HG03558 (cell line): ENCODE measurements around the gene CFTR.
"Not testable (repeated sequence)": the region's sequence is repeated elsewhere in the genome, so short reads cannot be mapped to it uniquely, and the experiment has no call there.

Experiments used
- ATAC-seq: cut with Tn5 transposase; IDR thresholded peaks from one replicate; pipeline ENCODE4 v1.9.1; 2021; ENCODE audit warnings: moderate number of reproducible peaks; ENCODE audit not compliant: unreplicated experiment; ENCODE audit errors: extremely low read depth

CFTR gene

DNA sequence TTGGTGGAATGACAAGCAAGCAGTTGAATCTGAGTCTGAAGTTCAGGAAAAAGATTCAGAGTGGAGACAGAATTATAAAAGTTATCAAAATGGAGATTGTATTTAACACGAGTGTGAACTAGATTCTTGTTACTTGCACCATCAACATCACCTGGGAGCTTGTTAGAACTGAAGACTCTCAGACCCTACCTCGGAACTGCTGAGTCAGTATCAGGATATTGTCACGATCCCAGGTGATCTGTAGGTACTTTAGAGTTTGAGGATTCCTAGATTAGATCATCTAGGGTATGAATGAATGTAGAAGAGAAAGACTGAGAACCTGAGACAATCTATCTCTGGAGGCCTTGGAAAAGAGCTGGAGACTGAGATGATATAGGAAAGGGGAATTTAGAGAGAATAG, 199.3 kb downstream of the CFTR start:
- no peak for ATAC-seq

- no peak for ATAC-seq
These were observed 203.0 kb downstream of the CFTR start for GRCh38 chr7:117682681-117683385.

DNA sequence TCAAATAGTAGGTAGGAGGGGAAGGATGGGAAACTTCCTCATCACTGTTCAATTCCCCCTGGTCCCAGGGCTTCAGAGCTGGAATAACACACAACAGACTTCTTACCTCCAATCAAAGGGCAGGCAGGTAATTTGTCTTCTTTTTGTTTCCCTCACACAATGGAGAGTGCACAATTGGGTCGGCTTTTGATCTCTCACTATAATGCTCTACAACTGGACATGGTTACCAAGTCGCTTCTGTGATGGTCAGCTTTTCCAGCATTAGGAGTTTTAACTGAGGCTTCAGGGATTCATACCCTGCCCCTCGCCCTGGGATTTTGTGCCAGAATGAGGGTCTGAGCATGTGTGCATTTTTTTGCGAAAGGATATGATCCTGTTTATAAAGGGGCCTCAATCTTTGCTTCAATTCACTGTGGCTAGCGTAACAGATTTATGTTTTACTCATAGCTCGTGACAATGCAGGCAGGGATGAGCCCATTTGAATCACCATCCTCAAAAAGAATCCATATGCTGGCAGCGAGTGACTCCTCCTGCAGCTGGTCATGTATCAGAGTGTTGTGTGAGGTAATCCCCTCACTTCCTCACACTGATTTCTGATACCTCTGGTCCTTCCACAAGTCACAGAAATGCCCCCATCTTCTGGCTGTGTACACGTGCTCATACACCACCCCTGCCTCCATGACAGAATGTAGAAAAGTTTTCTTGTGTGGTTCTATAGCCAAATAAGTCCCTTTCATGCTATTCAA, 203.8 kb downstream of the CFTR start:
- ATAC-seq = no peak

- no peak for ATAC-seq
These were observed 206.0 kb downstream of the CFTR start for GRCh38 chr7:117685795-117686194.

DNA sequence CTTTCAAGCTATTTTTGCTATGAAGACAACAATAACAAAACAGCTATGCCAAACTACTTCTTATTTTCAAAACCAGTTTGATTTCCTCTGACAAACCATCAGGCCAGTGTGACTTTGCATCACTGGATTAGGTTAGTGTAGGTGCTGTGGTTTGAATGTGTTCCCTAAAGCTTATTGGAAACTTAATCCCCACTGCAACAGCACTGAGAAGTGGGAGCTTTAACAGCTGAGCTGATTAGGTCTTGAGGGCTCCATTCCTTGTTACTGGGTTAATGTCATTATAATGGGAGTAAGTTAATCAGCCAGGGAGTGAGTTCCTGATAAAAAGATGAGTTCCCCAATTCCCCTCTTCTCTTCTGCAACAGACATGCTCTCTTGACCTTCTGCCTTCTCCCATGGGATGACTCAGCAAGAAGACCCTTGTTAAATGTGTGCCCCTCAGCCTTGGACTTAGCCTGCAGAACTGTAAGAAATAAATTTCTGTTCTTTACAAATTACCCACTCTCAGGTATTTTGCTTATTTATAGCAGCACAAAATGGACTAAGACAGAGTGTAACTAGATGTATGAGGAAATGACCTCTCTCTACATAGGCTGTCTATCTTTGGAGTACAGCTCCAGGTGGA, 206.6 kb downstream of the CFTR start:
- no peak for ATAC-seq

- no peak for ATAC-seq
These were observed 208.3 kb downstream of the CFTR start for GRCh38 chr7:117688126-117688525.

DNA sequence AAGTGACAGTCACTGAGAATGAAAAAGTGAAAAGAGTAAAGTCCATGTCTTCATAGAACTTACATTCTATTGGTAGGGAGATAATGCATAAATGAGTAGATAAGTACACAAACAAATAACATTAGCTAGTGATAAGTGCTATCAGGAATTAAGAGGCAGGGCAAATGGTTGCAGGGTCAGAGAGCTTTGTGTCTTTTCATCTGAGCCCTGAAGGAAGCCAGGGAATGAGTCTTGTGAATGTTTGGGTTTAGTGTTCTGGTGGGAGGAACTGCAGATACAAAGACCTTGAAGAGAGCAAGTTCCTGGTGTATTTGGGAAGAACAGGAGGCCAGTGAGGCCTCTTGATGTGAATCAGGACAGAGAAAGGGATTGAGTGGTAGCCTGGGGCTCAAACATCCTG, 209.6 kb downstream of the CFTR start:
- ATAC-seq = no peak

DNA sequence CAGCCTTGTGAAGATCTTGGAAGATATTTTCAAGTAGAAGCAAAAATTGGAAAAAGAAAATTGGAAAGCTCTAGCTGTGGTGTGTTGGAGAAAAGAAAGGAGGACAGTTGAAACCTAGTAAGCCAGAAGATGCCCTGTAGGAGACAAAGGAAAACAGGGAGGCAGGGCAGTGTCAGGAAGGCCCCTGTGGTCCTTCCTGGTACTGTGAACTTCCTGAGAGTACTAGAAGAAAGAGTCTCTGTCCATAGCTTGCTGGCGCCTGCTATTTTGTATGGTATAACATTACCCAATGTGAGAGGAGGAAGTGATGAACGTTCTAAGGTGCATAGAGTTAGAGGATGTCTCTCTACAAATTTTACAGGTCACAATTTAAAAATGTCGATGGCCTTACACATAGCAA, 210.3 kb downstream of the CFTR start:
- no peak for ATAC-seq

DNA sequence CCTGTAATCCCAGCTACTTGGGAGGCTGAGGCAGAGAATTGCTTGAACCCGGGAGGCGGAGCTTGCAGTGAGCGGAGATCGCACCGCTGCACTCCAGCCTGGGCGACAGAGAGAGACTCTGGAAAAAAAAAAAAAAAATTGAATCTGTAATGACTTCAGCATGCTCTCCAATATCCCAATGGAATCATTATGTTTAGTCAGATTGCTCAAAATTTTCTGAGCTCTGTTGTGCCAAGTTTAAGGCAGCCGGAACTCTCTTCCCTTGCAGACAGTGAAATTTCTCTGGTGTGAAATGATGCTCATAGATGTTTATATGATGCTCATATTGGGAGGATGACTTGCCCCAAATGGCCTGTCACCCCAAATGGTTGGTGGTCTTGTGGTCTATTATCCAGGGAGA, 212.5 kb downstream of the CFTR start:
- ATAC-seq = no peak

- ATAC-seq = no peak
These were observed 218.2 kb downstream of the CFTR start for GRCh38 chr7:117698018-117698417.

DNA sequence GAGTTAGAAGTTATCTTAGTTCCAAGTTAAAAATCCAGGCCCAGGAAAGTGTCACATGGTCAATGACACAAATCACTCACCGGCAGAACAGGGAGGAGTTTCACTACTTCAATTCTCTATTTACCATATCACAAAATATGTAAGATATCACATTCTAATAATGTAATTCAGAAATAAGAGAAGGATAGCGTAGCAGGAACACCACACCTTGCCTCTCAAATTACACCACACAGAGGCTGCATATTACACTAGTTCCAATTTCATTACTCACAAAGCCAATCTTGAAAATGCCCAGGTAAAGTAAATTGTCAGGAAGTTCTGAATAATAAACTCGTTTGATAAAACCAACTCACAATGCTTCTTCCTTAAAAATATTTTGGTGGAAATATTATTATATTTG, 224.2 kb downstream of the CFTR start:
- no peak for ATAC-seq

DNA sequence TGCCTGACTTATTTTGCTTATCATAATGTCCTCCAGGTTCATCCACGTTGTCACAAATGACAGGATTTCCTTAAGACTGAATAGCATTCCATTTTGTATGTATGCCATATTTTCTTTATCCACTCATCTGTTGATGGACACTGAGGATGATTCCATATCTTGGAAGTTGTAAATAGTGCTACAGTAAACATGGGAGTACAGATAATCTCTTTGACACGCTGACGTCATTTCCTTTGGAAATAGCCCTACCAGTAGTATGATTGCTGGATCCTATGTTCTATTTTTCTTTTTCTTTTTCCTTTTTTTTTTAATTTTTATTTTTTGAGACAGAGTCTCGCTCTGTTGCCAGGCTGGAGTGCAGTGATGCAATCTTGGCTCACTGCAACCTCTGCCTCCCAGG, 225.8 kb downstream of the CFTR start:
- no peak for ATAC-seq

GRCh38 chr7:117706210-117706609, 226.4 kb downstream of the CFTR start:
- no peak for ATAC-seq

- ATAC-seq = no peak
These were observed 227.3 kb downstream of the CFTR start for GRCh38 chr7:117707080-117707479.

DNA sequence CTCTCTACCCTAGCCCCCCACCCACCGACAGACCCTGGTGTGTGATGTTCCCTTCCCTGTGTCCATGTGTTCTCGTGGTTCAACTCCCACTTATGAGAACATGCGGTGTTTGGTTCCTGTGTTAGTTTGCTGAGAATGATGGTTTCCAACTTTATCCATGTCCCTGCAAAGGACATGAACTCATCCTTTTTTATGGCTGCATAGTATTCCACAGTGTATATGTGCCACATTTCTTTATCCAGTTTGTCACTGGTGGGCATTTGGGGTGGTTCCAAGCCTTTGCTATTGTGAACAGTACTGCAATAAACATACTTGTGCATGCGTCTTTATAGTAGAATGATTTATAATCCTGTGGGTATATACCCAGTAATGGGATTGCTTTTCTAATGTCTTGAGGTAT, 228.3 kb downstream of the CFTR start:
- not testable (repeated sequence) for ATAC-seq

- no peak for ATAC-seq
These were observed 231.7 kb downstream of the CFTR start for GRCh38 chr7:117711556-117711955.

DNA sequence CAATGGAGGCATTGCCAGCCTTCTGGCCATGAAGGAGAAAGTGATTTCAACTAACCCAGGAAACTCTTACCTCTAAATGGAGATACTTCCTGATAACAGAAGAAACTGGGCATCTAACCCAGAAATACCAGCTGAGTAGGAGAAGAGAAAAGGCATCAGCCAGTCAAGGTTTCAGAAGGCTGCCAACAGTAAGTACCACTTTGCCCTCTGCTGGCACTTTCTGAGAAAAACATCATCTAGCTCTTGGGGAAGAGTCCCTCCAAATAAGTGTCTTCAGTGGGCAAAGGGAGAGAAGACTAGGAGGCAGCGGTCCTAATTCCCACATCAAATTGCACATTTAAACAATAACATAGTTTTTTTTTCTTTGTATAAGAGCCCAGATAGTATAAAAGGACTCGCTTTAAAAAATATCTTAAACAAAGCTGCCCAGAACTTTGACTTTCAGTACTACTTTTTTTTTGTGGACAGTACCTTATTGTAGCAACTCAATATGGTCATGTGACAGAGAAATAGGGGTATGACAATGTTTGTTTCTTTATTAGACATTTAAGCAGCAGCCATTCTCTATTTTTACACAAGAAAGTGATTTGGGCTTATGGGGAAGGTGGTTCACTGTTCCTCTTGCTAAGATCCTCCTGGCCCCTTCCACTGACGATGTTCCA, 236.1 kb downstream of the CFTR start:
- peak; percentile 83 for ATAC-seq

- no peak for ATAC-seq
These were observed 237.0 kb downstream of the CFTR start for GRCh38 chr7:117716707-117717299.

- ATAC-seq = no peak
These were observed 237.5 kb downstream of the CFTR start for GRCh38 chr7:117717357-117717756.
